Measurements from ENCODE around the gene CLTRN.

The CLTRN gene

GRCh38 chrX:15598026-15598425, 66.6 kb downstream of the CLTRN start:
- Histone ChIP-seq H3K36me3 (ENCODE audit: control insufficient read depth, insufficient read depth, low read length) (no peaks in the 10 kb centered on the region), H3K27me3 (replicated peaks; ENCODE audit: control insufficient read depth, insufficient read depth, low read length) (no peaks in the 10 kb centered on the region), H3K4me3 (replicated peaks; ENCODE audit: low read depth, low read length) (no peak overlapping the region)
- DNase-seq (ENCODE audit: extremely low read depth, insufficient read length) = no peak
- no peak for TF ChIP-seq CTCF (IDR thresholded peaks at IDR 0.05; ENCODE audit: insufficient read depth, low read length, poor library complexity, severe bottlenecking)

- no peak for DNase-seq (ENCODE audit: extremely low read depth, insufficient read length)
- peak; percentile 15 for TF ChIP-seq CTCF (IDR thresholded peaks at IDR 0.05; ENCODE audit: insufficient read depth, low read length, poor library complexity, severe bottlenecking)
- Histone ChIP-seq H3K36me3 (ENCODE audit: control insufficient read depth, insufficient read depth, low read length) (no peaks in the 10 kb centered on the region), H3K27me3 (replicated peaks; ENCODE audit: control insufficient read depth, insufficient read depth, low read length) (no peaks in the 10 kb centered on the region), H3K4me3 (replicated peaks; ENCODE audit: low read depth, low read length) (no peak overlapping the region)
Observed at GRCh38 chrX:15594371-15594770, 70.2 kb downstream of the CLTRN start.

- Histone ChIP-seq H3K27me3 (replicated peaks; ENCODE audit: control insufficient read depth, insufficient read depth, low read length) (no peaks in the 10 kb centered on the region), H3K4me3 (replicated peaks; ENCODE audit: low read depth, low read length) (no peak overlapping the region), H3K36me3 (ENCODE audit: control insufficient read depth, insufficient read depth, low read length) (no peaks in the 10 kb centered on the region)
- no peak for DNase-seq (ENCODE audit: extremely low read depth, insufficient read length)
- no peak for TF ChIP-seq CTCF (IDR thresholded peaks at IDR 0.05; ENCODE audit: insufficient read depth, low read length, poor library complexity, severe bottlenecking)
Observed at GRCh38 chrX:15579778-15580747, 84.5 kb downstream of the CLTRN start.
